T-helper 17 cell (primary cell): Measurements from ENCODE around the gene PRPF6. TPM values are rescaled to one million over a fixed set of nuclear protein-coding genes. Genes with fewer than 3 reads are reported as not detected.
"Not testable (repeated sequence)": the region's sequence is repeated elsewhere in the genome, so short reads cannot be mapped to it uniquely, and the experiment has no call there.

Source experiments
- ATAC-seq: fragments of 150-1000 bp; cut with Tn5 transposase; 2 replicates; pipeline ENCODE4 v1.10.0; 2021; ENCODE audit warnings: mild to moderate bottlenecking, moderate library complexity
- DNase-seq, 3 donors: peaks; one replicate each; pipeline versions ENCODE4 v3.0.0 to v3.0.0-alpha.2; 2020 to 2021
- H3K9me3 ChIP-seq: one replicate; pipeline ENCODE4 v1.7.0; 2013; ENCODE audit warnings: low read length, mild to moderate bottlenecking; ENCODE audit not compliant: control insufficient read depth, poor library complexity, severe bottlenecking
- H3K27ac Mint-ChIP-seq: one replicate; pipeline ENCODE4 v1.8.0; 2022; ENCODE audit warnings: mild to moderate bottlenecking, moderate library complexity, mixed read lengths
- H3K27me3 Mint-ChIP-seq: one replicate; pipeline ENCODE4 v1.8.0; 2022; ENCODE audit warnings: mixed read lengths
- H3K36me3 Mint-ChIP-seq: one replicate; pipeline ENCODE4 v1.8.0; 2022; ENCODE audit warnings: low read depth, mixed read lengths
- H3K4me1 Mint-ChIP-seq: one replicate; pipeline ENCODE4 v1.8.0; 2022; ENCODE audit warnings: mild to moderate bottlenecking, mixed read lengths
- H3K4me3 Mint-ChIP-seq: one replicate; pipeline ENCODE4 v1.8.0; 2022; ENCODE audit warnings: mild to moderate bottlenecking, moderate library complexity, mixed read lengths
- total RNA-seq, 4 donors: library from RNA in 2 of 4; stranded (reverse) in 2 of 4; gene quantifications; one replicate each; pipeline ENCODE4 v1.2.3 and lab custom pipeline; 2022 to 2026

The PRPF6 gene
- total RNA-seq, 2 donors from 2014 or later = 63.8 to 64.9 TPM

DNA sequence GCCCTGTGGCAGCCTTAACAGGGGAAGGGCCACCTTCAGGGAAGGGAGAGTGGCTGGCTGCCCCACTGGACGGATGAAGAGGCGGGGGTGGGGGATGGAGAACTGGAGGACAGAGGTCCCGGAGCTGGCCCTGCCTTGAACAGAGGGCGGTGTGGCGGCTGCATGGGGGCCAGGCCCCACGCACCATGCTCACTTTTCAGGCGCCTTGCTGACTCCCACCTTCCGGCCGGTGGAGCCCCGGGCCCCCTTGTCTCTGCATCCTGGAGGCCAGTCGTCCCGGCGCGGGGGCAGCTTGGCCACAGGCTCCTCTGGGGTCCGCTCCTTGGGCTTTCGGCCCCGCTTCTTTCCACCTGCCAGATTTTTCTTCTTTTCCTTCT is 21.2 kb upstream of the PRPF6 start:
- Mint-ChIP-seq H3K4me3 (no peak overlapping the region), H3K27ac (no peak overlapping the region), H3K4me1 (peaks cover 10% of the 10 kb centered on the region), H3K36me3 (no peaks in the 10 kb centered on the region), H3K27me3 (no peaks in the 10 kb centered on the region)
- DNase-seq (no peak), ATAC-seq (no peak)
- no peaks in the 10 kb centered on the region for H3K9me3 ChIP-seq

DNA sequence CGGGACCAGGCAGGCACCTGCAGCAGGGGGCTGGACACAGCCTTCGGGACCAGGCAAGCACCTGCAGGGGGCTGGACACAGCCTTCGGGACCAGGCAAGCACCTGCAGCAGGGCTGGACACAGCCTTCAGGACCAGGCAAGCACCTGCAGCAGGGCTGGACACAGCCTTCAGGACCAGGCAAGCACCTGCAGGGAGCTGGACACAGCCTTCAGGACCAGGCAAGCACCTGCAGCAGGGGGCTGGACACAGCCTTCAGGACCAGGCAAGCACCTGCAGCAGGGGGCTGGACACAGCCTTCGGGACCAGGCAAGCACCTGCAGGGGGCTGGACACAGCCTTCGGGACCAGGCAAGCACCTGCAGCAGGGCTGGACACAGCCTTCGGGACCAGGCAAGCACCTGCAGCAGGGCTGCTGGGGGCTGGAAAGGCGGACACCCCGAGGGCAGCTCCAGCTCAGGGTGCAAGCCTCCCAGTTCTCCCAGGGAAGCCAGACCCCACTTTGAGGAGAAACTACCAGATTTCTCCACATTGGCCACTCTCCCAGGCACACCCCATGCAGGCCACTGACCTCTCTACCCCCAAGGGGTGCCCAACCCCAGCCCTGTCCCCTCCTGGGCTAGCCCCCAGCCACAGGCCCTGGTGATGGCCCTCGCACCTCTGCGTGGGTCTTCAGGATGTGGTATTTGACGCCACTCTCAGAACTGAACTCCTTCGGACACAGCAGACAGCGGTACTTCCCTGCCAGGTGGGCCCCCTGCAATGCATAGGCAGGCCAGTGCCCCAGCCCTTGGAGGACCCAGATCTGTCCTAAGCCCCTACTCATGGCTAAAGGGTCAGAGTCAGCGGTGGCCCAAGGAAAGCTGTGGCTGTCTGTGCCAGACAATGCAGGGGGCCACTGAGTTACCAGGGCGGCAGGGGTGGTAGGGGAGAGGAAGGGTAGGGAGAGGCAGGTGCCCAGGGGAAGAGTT is 20.0 kb upstream of the PRPF6 start:
- not testable (repeated sequence) for H3K27ac Mint-ChIP-seq, DNase-seq

GRCh38 chr20:63961664-63962425 is 19.1 kb upstream of the PRPF6 start:
- Mint-ChIP-seq H3K4me3 (no peak overlapping the region), H3K4me1 (peaks cover 8% of the 10 kb centered on the region), H3K27me3 (no peaks in the 10 kb centered on the region), H3K36me3 (no peaks in the 10 kb centered on the region), H3K27ac (no peak overlapping the region)
- no peaks in the 10 kb centered on the region for H3K9me3 ChIP-seq
- no peak for ATAC-seq
- DNase-seq = no peak

More for the DNA sequence above, 20.0 kb upstream of the PRPF6 start:
- not testable (repeated sequence) for H3K9me3 ChIP-seq, H3K27me3 Mint-ChIP-seq, H3K4me1 Mint-ChIP-seq, H3K36me3 Mint-ChIP-seq, H3K4me3 Mint-ChIP-seq, ATAC-seq

DNA sequence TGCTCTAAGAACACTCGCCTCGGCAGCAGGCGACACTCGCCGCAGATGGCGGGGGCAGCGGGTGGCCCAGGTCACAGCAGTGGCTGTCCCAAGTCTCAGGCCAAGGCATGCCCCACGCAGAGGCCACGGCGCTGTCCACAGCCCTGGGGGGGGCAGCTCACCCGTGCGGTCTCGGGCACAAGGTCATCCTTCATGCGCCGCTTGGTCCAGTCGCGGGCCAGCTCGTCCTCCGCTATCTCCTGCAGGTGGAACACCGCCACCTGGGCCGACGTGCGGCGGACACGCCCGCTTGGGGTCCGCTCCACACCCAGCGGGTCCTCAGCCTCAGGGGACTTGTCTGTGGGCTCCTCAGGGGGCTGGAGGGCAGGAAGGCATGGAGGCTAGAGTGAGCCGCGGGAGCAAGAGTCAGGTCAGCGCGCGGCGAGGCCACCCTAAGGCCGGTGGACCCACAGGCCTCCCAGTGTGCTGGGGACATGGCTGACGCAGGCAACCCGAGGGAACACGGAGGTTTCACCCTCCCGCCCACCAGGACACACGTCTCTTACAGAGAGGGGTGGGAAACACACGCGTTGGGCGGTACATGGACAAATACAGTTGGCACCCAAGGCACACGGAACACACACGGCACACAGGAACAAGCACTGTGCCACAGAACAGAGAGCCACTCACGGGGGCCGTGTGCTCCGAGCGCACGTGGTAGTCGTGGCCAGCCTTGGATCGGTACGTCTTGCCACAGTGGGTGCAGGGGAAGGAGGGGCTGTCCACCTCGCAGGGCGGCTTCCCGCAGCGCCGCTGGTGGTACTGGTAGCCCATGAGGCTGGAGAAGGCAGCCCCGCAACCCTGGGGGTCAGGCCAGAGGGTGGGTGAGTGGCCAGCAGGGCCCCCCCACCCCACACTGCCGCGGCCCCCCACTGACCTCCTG is 18.2 kb upstream of the PRPF6 start:
- DNase-seq (no peak), ATAC-seq (no peak)
- no peaks in the 10 kb centered on the region for H3K36me3 Mint-ChIP-seq
- peaks cover 2% of the 10 kb centered on the region for H3K4me1 Mint-ChIP-seq
- H3K4me3 Mint-ChIP-seq = no peak overlapping the region
- H3K27me3 Mint-ChIP-seq = no peaks in the 10 kb centered on the region
- no peak overlapping the region for H3K27ac Mint-ChIP-seq
- no peaks in the 10 kb centered on the region for H3K9me3 ChIP-seq

DNA sequence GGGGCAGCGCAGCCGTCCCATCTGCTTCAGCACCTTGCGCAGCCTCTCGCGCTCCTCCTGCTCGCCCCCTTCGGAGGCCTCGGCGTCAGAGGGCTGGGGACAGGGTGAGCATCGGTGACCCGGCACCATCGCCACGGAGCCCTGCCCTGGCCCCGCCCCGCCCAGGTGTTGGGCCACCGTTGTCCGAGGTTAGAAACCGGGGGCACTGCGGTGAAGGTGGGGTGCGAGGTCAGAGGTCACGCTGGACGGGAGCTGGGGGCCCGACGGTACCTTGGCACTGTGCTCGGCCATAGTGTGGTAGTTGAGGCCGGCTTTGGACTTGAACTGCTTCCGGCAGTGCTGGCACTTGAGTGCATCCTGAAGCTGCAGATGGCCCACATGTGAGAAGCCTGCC is 17.6 kb upstream of the PRPF6 start:
- peaks cover 2% of the 10 kb centered on the region for H3K4me1 Mint-ChIP-seq
- DNase-seq = no peak
- no peak overlapping the region for H3K4me3 Mint-ChIP-seq
- no peak overlapping the region for H3K27ac Mint-ChIP-seq
- no peaks in the 10 kb centered on the region for H3K27me3 Mint-ChIP-seq
- H3K36me3 Mint-ChIP-seq = no peaks in the 10 kb centered on the region
- no peaks in the 10 kb centered on the region for H3K9me3 ChIP-seq
- ATAC-seq = no peak

DNA sequence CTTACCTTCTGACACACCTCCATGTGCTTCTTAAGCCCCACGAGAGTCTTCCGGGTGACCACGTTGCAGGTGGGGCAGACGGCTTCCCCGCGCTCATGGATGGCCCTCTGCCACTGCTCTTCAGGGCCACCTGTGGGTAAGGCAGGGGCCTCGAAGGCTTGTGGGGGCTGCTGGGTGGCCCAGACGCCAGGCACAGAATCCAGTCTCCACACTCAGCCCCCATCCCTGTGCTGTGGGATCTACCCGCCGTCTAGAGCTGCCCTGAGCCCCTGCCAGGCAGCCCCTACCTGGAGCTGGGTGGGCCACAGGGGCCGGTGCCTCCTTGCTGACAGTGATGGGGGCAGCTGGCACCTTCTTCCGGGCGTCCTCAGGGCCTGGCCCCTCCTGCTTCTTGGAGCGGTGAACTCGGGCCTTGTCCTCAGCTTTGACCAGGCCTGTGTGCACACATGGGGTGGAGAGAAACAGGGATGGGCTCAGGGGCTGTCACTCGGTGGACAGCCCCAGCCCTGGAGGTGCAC is 17.1 kb upstream of the PRPF6 start:
- DNase-seq = no peak
- peaks cover 7% of the 10 kb centered on the region for H3K4me1 Mint-ChIP-seq
- no peaks in the 10 kb centered on the region for H3K36me3 Mint-ChIP-seq
- H3K27ac Mint-ChIP-seq = no peak overlapping the region
- H3K4me3 Mint-ChIP-seq = no peak overlapping the region
- ATAC-seq = no peak
- no peaks in the 10 kb centered on the region for H3K27me3 Mint-ChIP-seq
- H3K9me3 ChIP-seq = no peaks in the 10 kb centered on the region

DNA sequence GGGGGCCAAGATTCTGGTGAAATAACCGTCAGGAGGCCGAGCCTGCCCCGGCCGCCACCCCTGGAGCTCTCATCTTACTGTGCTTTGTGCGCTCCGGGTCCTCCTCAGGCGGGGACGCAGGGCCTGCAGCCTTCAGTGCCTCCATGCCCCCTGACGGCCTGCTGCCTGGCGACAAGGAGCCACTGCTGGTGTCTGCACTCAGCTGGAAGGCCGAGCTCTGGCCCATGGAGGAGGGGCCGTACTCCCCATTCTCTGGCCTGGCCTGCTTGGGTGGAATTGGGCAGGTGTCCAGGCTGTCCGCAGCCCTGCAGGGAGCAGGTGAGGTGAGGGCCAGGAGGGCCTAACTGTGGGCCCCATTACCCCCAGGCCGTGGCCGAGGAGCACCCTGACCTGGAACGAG is 16.5 kb upstream of the PRPF6 start:
- DNase-seq = peak in 1 of 3 donors; percentile 5
- Mint-ChIP-seq H3K27me3 (no peaks in the 10 kb centered on the region), H3K4me3 (no peak overlapping the region)

DNA sequence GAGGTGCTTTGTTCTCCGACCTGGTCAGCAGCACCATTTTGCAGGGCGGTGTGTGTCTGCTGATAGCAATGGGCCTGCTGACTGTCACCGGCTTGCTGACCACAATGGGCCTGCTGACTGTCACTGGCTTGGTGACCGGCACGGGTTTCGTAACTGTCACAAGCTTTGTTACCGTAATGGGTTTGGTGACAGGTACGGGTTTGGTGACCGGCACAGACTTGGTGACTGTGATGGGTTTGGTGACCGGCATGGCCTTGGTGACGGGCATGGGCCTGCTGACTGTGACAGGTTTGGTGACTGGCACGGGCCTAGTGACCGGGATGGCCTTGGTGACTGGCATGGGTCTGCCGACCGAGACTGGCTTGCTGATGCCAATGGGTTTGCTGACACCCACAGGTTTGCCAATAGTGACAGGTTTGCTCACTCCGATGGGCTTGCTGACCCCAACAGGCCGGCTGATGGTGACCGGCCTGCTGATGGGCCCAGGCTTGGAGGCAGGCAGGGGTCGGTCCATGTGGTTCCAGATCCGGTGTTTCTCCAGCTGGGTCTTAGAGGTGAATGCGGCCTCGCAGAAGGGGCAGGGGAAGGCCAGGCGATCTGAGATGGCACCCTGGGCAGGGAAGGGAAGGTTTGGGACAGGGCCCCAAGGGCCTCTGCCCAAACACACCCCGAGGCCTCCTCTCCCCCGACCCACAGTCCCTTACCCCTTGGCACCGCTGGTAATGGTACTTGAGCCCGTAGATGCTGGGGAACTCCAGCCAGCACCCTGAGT is 14.6 kb upstream of the PRPF6 start:
- DNase-seq (no peak), ATAC-seq (no peak)
- peaks cover 11% of the 10 kb centered on the region for H3K4me1 Mint-ChIP-seq
- H3K27ac Mint-ChIP-seq = no peak overlapping the region
- H3K4me3 Mint-ChIP-seq = no peak overlapping the region
- H3K27me3 Mint-ChIP-seq = no peaks in the 10 kb centered on the region
- no peaks in the 10 kb centered on the region for H3K9me3 ChIP-seq
- no peaks in the 10 kb centered on the region for H3K36me3 Mint-ChIP-seq

More for the DNA sequence above, 16.5 kb upstream of the PRPF6 start:
- no peak overlapping the region for H3K27ac Mint-ChIP-seq
- peaks cover 7% of the 10 kb centered on the region for H3K4me1 Mint-ChIP-seq
- H3K36me3 Mint-ChIP-seq = no peaks in the 10 kb centered on the region
- no peak for ATAC-seq
- H3K9me3 ChIP-seq = no peaks in the 10 kb centered on the region

DNA sequence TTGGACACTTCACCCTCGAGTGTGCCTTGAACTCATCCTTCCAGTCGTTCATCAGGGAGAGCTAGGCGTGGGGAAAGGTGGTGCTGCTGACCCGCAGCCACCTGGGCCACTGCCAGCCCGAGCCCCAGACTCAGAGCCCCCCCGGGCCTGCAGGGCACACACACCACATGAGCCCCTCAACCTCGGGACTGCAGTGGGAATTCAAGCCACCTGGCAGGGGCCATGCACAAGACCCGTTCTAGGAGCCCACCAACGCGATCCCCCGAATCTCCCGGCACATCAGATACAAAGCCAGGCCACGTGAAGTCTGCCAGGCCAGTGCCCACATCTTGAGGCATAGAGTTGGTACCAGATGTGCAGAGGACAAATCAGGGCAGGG is 14.0 kb upstream of the PRPF6 start:
- no peak for DNase-seq
- H3K36me3 Mint-ChIP-seq = no peaks in the 10 kb centered on the region
- H3K27me3 Mint-ChIP-seq = no peaks in the 10 kb centered on the region
- no peaks in the 10 kb centered on the region for H3K9me3 ChIP-seq
- H3K27ac Mint-ChIP-seq = no peak overlapping the region
- ATAC-seq = no peak
- peaks cover 11% of the 10 kb centered on the region for H3K4me1 Mint-ChIP-seq
- H3K4me3 Mint-ChIP-seq = no peak overlapping the region

- ATAC-seq (no peak), DNase-seq (no peak)
- peak overlapping the region; percentile 92 for H3K4me3 Mint-ChIP-seq
- peaks cover 11% of the 10 kb centered on the region for H3K4me1 Mint-ChIP-seq
- no peaks in the 10 kb centered on the region for H3K27me3 Mint-ChIP-seq
- no peaks in the 10 kb centered on the region for H3K9me3 ChIP-seq
- H3K27ac Mint-ChIP-seq = peak overlapping the region; percentile 89
- H3K36me3 Mint-ChIP-seq = no peaks in the 10 kb centered on the region
Measured at GRCh38 chr20:63967330-63968135, 13.4 kb upstream of the PRPF6 start.

- Mint-ChIP-seq H3K36me3 (peaks cover 2% of the 10 kb centered on the region), H3K27me3 (no peaks in the 10 kb centered on the region), H3K27ac (peak overlapping the region; percentile 89), H3K4me1 (peaks cover 17% of the 10 kb centered on the region), H3K4me3 (peak overlapping the region; percentile 92)
- no peak for ATAC-seq
- H3K9me3 ChIP-seq = no peaks in the 10 kb centered on the region
- no peak for DNase-seq
Measured at GRCh38 chr20:63968136-63968927, 12.6 kb upstream of the PRPF6 start.
